ENCODE data around the gene INPP5D. TPM values are rescaled to one million over a fixed set of nuclear protein-coding genes. Genes with fewer than 3 reads are reported as not detected.

The INPP5D gene
- total RNA-seq, 1 experiment from 2014 or later, result not detected

- H3K4me3 Mint-ChIP-seq (ENCODE audit: low read depth, unreplicated experiment), result no peak overlapping the region
Measured at GRCh38 chr2:233219848-233220247, 159.7 kb downstream of the INPP5D start.

GRCh38 chr2:233221378-233222063, 161.4 kb downstream of the INPP5D start:
- Mint-ChIP-seq H3K4me1 (ENCODE audit: low read depth, unreplicated experiment) (peaks cover 13% of the 10 kb centered on the region), H3K36me3 (ENCODE audit: insufficient read depth, unreplicated experiment) (no peaks in the 10 kb centered on the region), H3K27me3 (ENCODE audit: unreplicated experiment) (peaks cover 26% of the 10 kb centered on the region), H3K9me3 (ENCODE audit: low read depth, unreplicated experiment) (peaks cover 3% of the 10 kb centered on the region), H3K4me3 (ENCODE audit: low read depth, unreplicated experiment) (no peak overlapping the region), H3K27ac (ENCODE audit: unreplicated experiment) (no peak overlapping the region)
- no TSS peak for BruUV-seq (replicated peaks)
- no peak for TF ChIP-seq CTCF (IDR thresholded peaks at IDR 0.05; ENCODE audit: unreplicated experiment)
- CTCF ChIA-PET, result no interaction called here
- intact Hi-C loops (cut with micrococcal nuclease; ENCODE audit: unreplicated experiment), result no loop called here
- no peak for DNase-seq

More at GRCh38 chr2:233219848-233220247, 159.7 kb downstream of the INPP5D start:
- Mint-ChIP-seq H3K36me3 (ENCODE audit: insufficient read depth, unreplicated experiment) (no peaks in the 10 kb centered on the region), H3K27me3 (ENCODE audit: unreplicated experiment) (peaks cover 11% of the 10 kb centered on the region), H3K4me1 (ENCODE audit: low read depth, unreplicated experiment) (peaks cover 13% of the 10 kb centered on the region), H3K27ac (ENCODE audit: unreplicated experiment) (no peak overlapping the region), H3K9me3 (ENCODE audit: low read depth, unreplicated experiment) (peaks cover 3% of the 10 kb centered on the region)
- TF ChIP-seq CTCF (IDR thresholded peaks at IDR 0.05; ENCODE audit: unreplicated experiment), result no peak
- BruUV-seq (replicated peaks), result no TSS peak
- CTCF ChIA-PET, result no interaction called here
- intact Hi-C loops (cut with micrococcal nuclease; ENCODE audit: unreplicated experiment), result no loop called here
- no peak for DNase-seq

- Mint-ChIP-seq H3K27me3 (ENCODE audit: unreplicated experiment) (peaks cover 31% of the 10 kb centered on the region), H3K4me1 (ENCODE audit: low read depth, unreplicated experiment) (peaks cover 13% of the 10 kb centered on the region), H3K9me3 (ENCODE audit: low read depth, unreplicated experiment) (peaks cover 2% of the 10 kb centered on the region), H3K27ac (ENCODE audit: unreplicated experiment) (no peak overlapping the region), H3K36me3 (ENCODE audit: insufficient read depth, unreplicated experiment) (no peaks in the 10 kb centered on the region), H3K4me3 (ENCODE audit: low read depth, unreplicated experiment) (no peak overlapping the region)
- no peak for DNase-seq
- BruUV-seq (replicated peaks), result no TSS peak
- no peak for TF ChIP-seq CTCF (IDR thresholded peaks at IDR 0.05; ENCODE audit: unreplicated experiment)
- CTCF ChIA-PET, result interaction anchor here (0.6 to 0.7 kb wide), 2 partner anchors 698 to 990 kb away, joined by 3 to 4 read pairs; no protein-coding TSS in a partner anchor
- intact Hi-C loops (cut with micrococcal nuclease; ENCODE audit: unreplicated experiment), result no loop called here
Measured at GRCh38 chr2:233223059-233223894, 163.1 kb downstream of the INPP5D start.

DNA sequence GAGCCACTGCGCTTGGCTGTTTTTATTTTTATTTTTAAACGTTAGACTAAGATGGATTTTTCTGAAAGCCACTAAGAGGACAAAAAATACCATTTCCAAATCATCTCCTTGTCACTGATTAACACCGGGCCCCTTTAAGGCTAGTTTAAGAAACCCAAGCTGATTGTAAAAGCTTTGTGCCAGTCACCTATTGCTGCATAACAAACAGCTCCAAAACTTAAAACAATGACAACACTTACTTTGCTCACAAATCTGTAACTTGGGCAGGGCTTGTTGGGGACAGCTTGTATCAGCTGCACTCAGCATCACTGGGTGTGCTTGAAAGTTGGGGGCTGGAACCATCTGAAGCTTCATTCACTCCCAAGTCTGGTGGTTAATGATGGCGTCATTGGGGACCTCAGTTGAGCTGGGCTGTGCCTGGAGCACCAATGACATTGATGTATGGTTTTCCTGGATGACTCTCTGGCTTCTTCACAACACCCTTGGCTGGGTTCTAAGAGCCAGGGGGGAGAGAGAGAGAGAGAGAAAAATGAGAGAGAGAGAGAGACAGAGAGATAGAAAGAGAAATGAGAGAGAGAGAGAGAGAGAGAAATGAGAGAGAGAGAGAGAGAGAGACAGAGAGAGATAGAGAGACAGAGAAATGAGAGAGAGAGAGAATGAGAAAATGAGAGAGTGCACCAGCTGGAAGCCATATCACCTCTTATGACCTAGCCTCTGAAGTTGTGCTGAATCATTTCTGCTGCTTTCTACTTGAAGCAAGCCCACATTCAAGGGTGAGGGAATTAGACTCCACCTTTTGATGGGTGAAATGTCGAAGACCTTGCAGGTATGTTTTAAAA, 165.3 kb downstream of the INPP5D start:
- Mint-ChIP-seq H3K27ac (ENCODE audit: unreplicated experiment) (no peak overlapping the region), H3K36me3 (ENCODE audit: insufficient read depth, unreplicated experiment) (no peaks in the 10 kb centered on the region), H3K4me1 (ENCODE audit: low read depth, unreplicated experiment) (peaks cover 13% of the 10 kb centered on the region), H3K9me3 (ENCODE audit: low read depth, unreplicated experiment) (no peaks in the 10 kb centered on the region), H3K4me3 (ENCODE audit: low read depth, unreplicated experiment) (no peak overlapping the region), H3K27me3 (ENCODE audit: unreplicated experiment) (peaks cover 31% of the 10 kb centered on the region)
- TF ChIP-seq CTCF (IDR thresholded peaks at IDR 0.05; ENCODE audit: unreplicated experiment), result no peak
- intact Hi-C loops (cut with micrococcal nuclease; ENCODE audit: unreplicated experiment), result no loop called here
- BruUV-seq (replicated peaks), result no TSS peak
- CTCF ChIA-PET, result no interaction called here
- DNase-seq, result no peak

Data from Calu3 (cell line).